Hepatocyte (in vitro differentiated cells): ENCODE results near the gene AGBL1. TPM values are rescaled to one million over a fixed set of nuclear protein-coding genes. Genes with fewer than 3 reads are reported as not detected.

Experiments used
- DNase-seq: peaks from one replicate; pipeline ENCODE4 v3.0.0-alpha.2; 2016; ENCODE audit warnings: low spot score
- H2AFZ ChIP-seq: fragments of 200-600 bp; sonication (generic); 2 replicates; pipeline ENCODE4 v1.6.0; 2016; ENCODE audit warnings: antibody characterized with exemption, mild to moderate bottlenecking
- H3K27ac ChIP-seq: fragments of 200-600 bp; sonication (generic); 2 replicates; pipeline ENCODE4 v1.5.1; 2016; ENCODE audit warnings: mild to moderate bottlenecking
- H3K27me3 ChIP-seq: fragments of 200-600 bp; sonication (generic); 2 replicates; pipeline ENCODE4 v1.6.1; 2016
- H3K36me3 ChIP-seq: fragments of 200-600 bp; sonication (generic); replicated peaks from 2 replicates; pipeline ENCODE4 v1.5.1; 2016; ENCODE audit warnings: low read depth; ENCODE audit not compliant: insufficient read depth
- H3K4me1 ChIP-seq: fragments of 200-600 bp; sonication (generic); 2 replicates; pipeline ENCODE4 v1.5.1; 2016; ENCODE audit warnings: mild to moderate bottlenecking, moderate library complexity; ENCODE audit not compliant: insufficient read depth
- H3K4me2 ChIP-seq: fragments of 200-600 bp; sonication (generic); 2 replicates; pipeline ENCODE4 v1.6.0; 2016
- H3K4me3 ChIP-seq: fragments of 200-600 bp; sonication (generic); 2 replicates; pipeline ENCODE4 v1.5.1; 2016; ENCODE audit warnings: mild to moderate bottlenecking
- H3K79me2 ChIP-seq: fragments of 200-600 bp; sonication (generic); 2 replicates; pipeline ENCODE4 v1.6.0; 2017; ENCODE audit warnings: mild to moderate bottlenecking
- H3K9me2 ChIP-seq: fragments of 200-600 bp; sonication (generic); replicated peaks from 2 replicates; pipeline ENCODE4 v1.6.0; 2017; ENCODE audit warnings: mild to moderate bottlenecking; ENCODE audit not compliant: insufficient read depth
- H3K9me3 ChIP-seq: fragments of 200-600 bp; sonication (generic); 2 replicates; pipeline ENCODE4 v1.5.1; 2016; ENCODE audit warnings: low read depth, mild to moderate bottlenecking
- H4K20me1 ChIP-seq: fragments of 200-600 bp; sonication (generic); 2 replicates; pipeline ENCODE4 v1.6.0; 2016; ENCODE audit warnings: mild to moderate bottlenecking; ENCODE audit not compliant: insufficient read depth, poor library complexity, severe bottlenecking
- EZH2 ChIP-seq: fragments of 200-600 bp; sonication (generic); IDR thresholded peaks from 2 replicates; pipeline ENCODE4 v1.6.1; 2016; ENCODE audit warnings: antibody characterized with exemption, mild to moderate bottlenecking, borderline replicate concordance
- EZH2phosphoT487 ChIP-seq: fragments of 200-600 bp; sonication (generic); IDR thresholded peaks from one replicate; pipeline ENCODE4 v1.6.1; 2018; ENCODE audit warnings: antibody characterized with exemption, mild to moderate bottlenecking, low read depth, moderate library complexity; ENCODE audit not compliant: unreplicated experiment, severe bottlenecking
- WGBS: methylation state at CpG from one replicate; pipeline ENCODE4 v1.1.6; 2016; ENCODE audit warnings: low lambda C conversion rate; ENCODE audit errors: missing lambda C conversion rate; 5-methylcytosine and 5-hydroxymethylcytosine counted together
- polyA plus RNA-seq: library from polyadenylated mRNA; unstranded; fragments of >200 nt; fragmentation: Nextera tagmentation; extraction: Ambion mirVana; gene quantifications from 2 replicates; pipeline ENCODE4 v1.2.1, GENCODE V29; 2016
- total RNA-seq: library from RNA; depleted of rRNA; stranded (reverse); fragments of >200 nt; gene quantifications from 2 replicates; pipeline ENCODE4 v1.2.3, GENCODE V29; 2014
- TF ChIP-seq, protein P1 (sequence below): fragments of 200-600 bp; sonication (generic); IDR thresholded peaks from 2 replicates; pipeline ENCODE4 v1.5.1; 2016; ENCODE audit warnings: antibody characterized with exemption, mild to moderate bottlenecking; ENCODE audit not compliant: poor library complexity

Gene AGBL1
- total and polyA plus RNA-seq, 2 experiments from 2014 or later: not detected

DNA sequence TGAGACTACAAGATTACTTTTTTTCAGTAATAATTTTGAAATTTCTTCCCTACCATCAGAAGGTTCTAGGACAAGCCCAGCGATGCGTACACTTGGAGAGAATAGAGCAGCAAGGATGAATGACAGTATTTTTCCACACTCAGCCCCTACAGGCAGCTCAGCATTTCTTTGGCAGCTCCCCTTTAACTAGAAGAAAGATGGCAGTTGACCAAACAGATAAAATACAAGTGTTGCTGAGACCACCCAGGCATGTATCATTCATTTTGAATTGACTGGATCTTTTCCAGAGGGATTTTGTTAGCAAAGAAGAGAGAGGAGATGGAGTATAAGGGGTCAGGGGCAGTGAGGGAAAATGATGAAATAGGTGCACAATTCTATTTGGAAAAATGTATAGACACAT lies 761.3 kb downstream of the AGBL1 start:
- Histone ChIP-seq H4K20me1 (no peaks in the 10 kb centered on the region), H3K36me3 (no peaks in the 10 kb centered on the region), H3K27me3 (peaks cover 2% of the 10 kb centered on the region), H3K9me3 (no peaks in the 10 kb centered on the region), H3K4me1 (peaks cover 7% of the 10 kb centered on the region), H2AFZ (no peak overlapping the region), H3K79me2 (no peaks in the 10 kb centered on the region), H3K4me3 (no peak overlapping the region), H3K27ac (no peak overlapping the region), H3K9me2 (no peaks in the 10 kb centered on the region), H3K4me2 (no peak overlapping the region)
- TF ChIP-seq, protein P1, sequence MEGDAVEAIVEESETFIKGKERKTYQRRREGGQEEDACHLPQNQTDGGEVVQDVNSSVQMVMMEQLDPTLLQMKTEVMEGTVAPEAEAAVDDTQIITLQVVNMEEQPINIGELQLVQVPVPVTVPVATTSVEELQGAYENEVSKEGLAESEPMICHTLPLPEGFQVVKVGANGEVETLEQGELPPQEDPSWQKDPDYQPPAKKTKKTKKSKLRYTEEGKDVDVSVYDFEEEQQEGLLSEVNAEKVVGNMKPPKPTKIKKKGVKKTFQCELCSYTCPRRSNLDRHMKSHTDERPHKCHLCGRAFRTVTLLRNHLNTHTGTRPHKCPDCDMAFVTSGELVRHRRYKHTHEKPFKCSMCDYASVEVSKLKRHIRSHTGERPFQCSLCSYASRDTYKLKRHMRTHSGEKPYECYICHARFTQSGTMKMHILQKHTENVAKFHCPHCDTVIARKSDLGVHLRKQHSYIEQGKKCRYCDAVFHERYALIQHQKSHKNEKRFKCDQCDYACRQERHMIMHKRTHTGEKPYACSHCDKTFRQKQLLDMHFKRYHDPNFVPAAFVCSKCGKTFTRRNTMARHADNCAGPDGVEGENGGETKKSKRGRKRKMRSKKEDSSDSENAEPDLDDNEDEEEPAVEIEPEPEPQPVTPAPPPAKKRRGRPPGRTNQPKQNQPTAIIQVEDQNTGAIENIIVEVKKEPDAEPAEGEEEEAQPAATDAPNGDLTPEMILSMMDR: no peak
- TF ChIP-seq EZH2phosphoT487 (no peak), EZH2 (no peak)
- DNase-seq: no peak
- WGBS: 40% methylated on average over 2 of the region's 2 CpGs

DNA sequence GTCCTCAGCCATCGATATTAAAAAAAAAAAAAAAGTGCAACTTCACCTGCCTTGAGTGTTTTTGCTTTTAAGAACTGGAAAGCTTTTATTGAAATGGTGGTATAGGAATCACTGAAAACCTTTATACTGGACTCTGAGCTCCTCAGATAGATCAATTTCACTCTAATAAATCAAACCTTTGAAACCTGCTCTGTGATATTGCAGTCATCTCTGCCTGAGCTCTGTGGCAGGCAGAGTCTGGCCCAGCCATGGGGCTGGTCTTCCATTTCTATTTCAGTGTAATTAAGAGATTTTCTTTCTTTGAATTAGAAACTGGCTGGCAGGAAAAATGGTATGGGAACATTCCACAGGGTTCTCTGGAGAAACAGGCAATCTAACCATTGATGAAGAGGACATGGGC lies 762.5 kb downstream of the AGBL1 start:
- Histone ChIP-seq H3K27ac (no peak overlapping the region), H3K4me2 (no peak overlapping the region), H3K9me2 (no peaks in the 10 kb centered on the region), H4K20me1 (no peaks in the 10 kb centered on the region), H3K4me1 (no peaks in the 10 kb centered on the region), H3K9me3 (no peaks in the 10 kb centered on the region), H3K79me2 (no peaks in the 10 kb centered on the region), H3K4me3 (no peak overlapping the region), H2AFZ (no peak overlapping the region), H3K36me3 (no peaks in the 10 kb centered on the region), H3K27me3 (peaks cover 2% of the 10 kb centered on the region)
- TF ChIP-seq EZH2phosphoT487: no peak
- TF ChIP-seq EZH2: no peak
- TF ChIP-seq, protein P1: no peak
- no peak for DNase-seq
- WGBS: 100% methylated on average over 1 of the region's 1 CpG

DNA sequence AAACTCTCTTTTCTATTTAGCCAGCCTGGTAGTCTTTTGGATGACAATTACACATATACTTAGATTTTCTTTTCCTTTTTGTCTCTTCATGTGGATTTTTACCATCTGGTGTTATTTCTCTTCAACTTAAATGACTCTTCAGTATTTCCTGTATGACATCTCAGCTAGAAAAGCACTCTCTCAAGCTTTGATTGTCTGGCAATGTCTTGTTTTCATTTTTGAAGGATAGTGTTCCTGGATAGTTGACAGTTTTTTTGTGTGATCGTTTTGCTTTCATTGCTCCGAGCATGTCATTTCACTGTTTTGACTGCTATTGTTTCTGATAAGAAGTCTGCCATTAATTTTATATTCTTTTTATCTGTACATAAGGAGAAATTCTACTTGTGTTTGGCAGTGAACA lies 766.4 kb downstream of the AGBL1 start:
- H3K4me2 ChIP-seq: no peak overlapping the region
- no peaks in the 10 kb centered on the region for H3K36me3 ChIP-seq
- DNase-seq: no peak
- TF ChIP-seq, protein P1: no peak
- TF ChIP-seq EZH2 (no peak), EZH2phosphoT487 (no peak)
- H3K4me3 ChIP-seq: no peak overlapping the region
- no peaks in the 10 kb centered on the region for H3K9me3 ChIP-seq
- WGBS: 94% methylated on average over 2 of the region's 2 CpGs
- no peaks in the 10 kb centered on the region for H3K4me1 ChIP-seq
- no peak overlapping the region for H3K27ac ChIP-seq
- no peaks in the 10 kb centered on the region for H3K9me2 ChIP-seq
- peaks cover 2% of the 10 kb centered on the region for H3K27me3 ChIP-seq
- no peaks in the 10 kb centered on the region for H3K79me2 ChIP-seq
- H4K20me1 ChIP-seq: no peaks in the 10 kb centered on the region
- no peak overlapping the region for H2AFZ ChIP-seq

DNA sequence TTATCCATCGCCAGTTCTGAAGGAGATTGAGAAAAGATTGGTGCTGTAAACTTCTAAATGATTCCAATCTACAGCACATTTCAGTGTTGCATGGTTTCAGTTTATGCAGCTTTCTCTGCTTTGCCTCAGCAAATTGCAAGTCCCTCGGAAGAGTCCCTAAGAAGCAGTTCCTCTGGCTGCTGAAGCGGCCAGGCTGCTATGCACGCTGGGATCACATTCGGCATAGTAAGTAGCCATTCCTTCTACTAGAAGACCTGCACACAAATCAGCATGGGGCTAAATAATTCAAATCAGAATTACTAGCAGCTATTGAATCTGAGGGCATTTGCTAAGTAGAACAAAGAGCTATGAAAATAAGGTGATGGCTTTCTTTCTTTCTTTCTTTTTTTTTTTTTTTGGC lies 769.5 kb downstream of the AGBL1 start:
- Histone ChIP-seq H4K20me1 (no peaks in the 10 kb centered on the region), H3K36me3 (no peaks in the 10 kb centered on the region), H3K9me3 (no peaks in the 10 kb centered on the region), H3K27ac (no peak overlapping the region), H3K27me3 (no peaks in the 10 kb centered on the region), H2AFZ (no peak overlapping the region), H3K79me2 (no peaks in the 10 kb centered on the region), H3K4me1 (no peaks in the 10 kb centered on the region), H3K9me2 (no peaks in the 10 kb centered on the region), H3K4me3 (no peak overlapping the region), H3K4me2 (no peak overlapping the region)
- TF ChIP-seq, protein P1: no peak
- no peak for TF ChIP-seq EZH2
- DNase-seq: no peak
- WGBS: 92% methylated on average over 5 of the region's 5 CpGs
